Naive thymus-derived CD4-positive, alpha-beta T cell (primary cell): ENCODE results near the gene CHTF18. TPM values are rescaled to one million over a fixed set of nuclear protein-coding genes. Genes with fewer than 3 reads are reported as not detected.

ENCODE experiments used
- ATAC-seq: fragments of 150-1000 bp; cut with Tn5 transposase; 2 replicates; pipeline ENCODE4 v1.10.0; 2021; ENCODE audit warnings: mild to moderate bottlenecking, moderate library complexity
- CTCF ChIA-PET: fragments of 350-600 bp; sonication (Branson Sonifier 250); formaldehyde crosslinking; loops from one replicate; lab custom pipeline; 2021; ENCODE audit warnings: antibody characterized with exemption; lab: Charles Lee
- POLR2A ChIA-PET: fragments of 350-600 bp; sonication (Branson Sonifier 250); formaldehyde crosslinking; loops from one replicate; lab custom pipeline; 2021; ENCODE audit warnings: antibody characterized with exemption, inconsistent platforms; lab: Charles Lee
- DNase-seq, 9 donors: peaks; one replicate each; pipeline versions ENCODE4 v3.0.0 to v3.0.0-alpha.2; 2020 to 2022; ENCODE audit warnings: mixed read lengths in 1 of 9
- H3K27ac ChIP-seq: one replicate; pipeline ENCODE4 v1.7.0; 2013; ENCODE audit warnings: mild to moderate bottlenecking, low read depth, low read length, moderate library complexity
- H3K27me3 ChIP-seq, 2 donors: one replicate each; pipeline ENCODE4 v1.7.0; 2013; ENCODE audit warnings: low read length in 2 of 2, mild to moderate bottlenecking in 2 of 2, moderate library complexity in 2 of 2; ENCODE audit not compliant: control insufficient read depth in 2 of 2, insufficient read depth in 2 of 2
- H3K36me3 ChIP-seq, 3 experiments: 1 replicate in 2 of 3; 2 replicates in 1 of 3; pipeline ENCODE4 v1.7.0; 2013; ENCODE audit warnings: low read length in 3 of 3, mild to moderate bottlenecking in 3 of 3, moderate library complexity in 1 of 3; ENCODE audit not compliant: insufficient read depth in 3 of 3, control insufficient read depth in 2 of 3
- H3K4me1 ChIP-seq, 2 donors: one replicate each; pipeline ENCODE4 v1.7.0; 2013; ENCODE audit warnings: low read length in 2 of 2, mild to moderate bottlenecking in 2 of 2, moderate library complexity in 1 of 2; ENCODE audit not compliant: control insufficient read depth in 2 of 2, insufficient read depth in 2 of 2
- H3K4me3 ChIP-seq: 2 replicates; pipeline ENCODE4 v1.7.0; 2013; ENCODE audit warnings: mild to moderate bottlenecking, low read length
- H3K9me3 ChIP-seq, 3 experiments: 1 replicate in 2 of 3; 2 replicates in 1 of 3; pipeline ENCODE4 v1.7.0; 2013; ENCODE audit warnings: low read length in 3 of 3; ENCODE audit not compliant: control insufficient read depth in 2 of 3
- H3K27ac Mint-ChIP-seq, 9 donors: one replicate each; pipeline ENCODE4 v1.8.0; 2020 to 2022; ENCODE audit warnings: mixed read lengths in 9 of 9, mild to moderate bottlenecking in 8 of 9, moderate library complexity in 5 of 9, inconsistent platforms in 2 of 9
- H3K27me3 Mint-ChIP-seq, 5 donors: one replicate each; pipeline ENCODE4 v1.8.0; 2021 to 2022; ENCODE audit warnings: mixed read lengths in 5 of 5, mild to moderate bottlenecking in 1 of 5
- H3K36me3 Mint-ChIP-seq, 5 donors: one replicate each; pipeline ENCODE4 v1.8.0; 2020 to 2022; ENCODE audit warnings: mixed read lengths in 5 of 5, mild to moderate bottlenecking in 3 of 5, inconsistent platforms in 1 of 5
- H3K4me1 Mint-ChIP-seq, 7 donors: one replicate each; pipeline ENCODE4 v1.8.0; 2020 to 2022; ENCODE audit warnings: mixed read lengths in 7 of 7, mild to moderate bottlenecking in 3 of 7, inconsistent platforms in 1 of 7
- H3K4me3 Mint-ChIP-seq, 10 donors: one replicate each; pipeline ENCODE4 v1.8.0; 2020 to 2022; ENCODE audit warnings: mild to moderate bottlenecking in 10 of 10, mixed read lengths in 10 of 10, moderate library complexity in 6 of 10, inconsistent platforms in 2 of 10
- H3K9me3 Mint-ChIP-seq, 11 donors: one replicate each; pipeline ENCODE4 v1.8.0; 2020 to 2022; ENCODE audit warnings: mixed read lengths in 11 of 11, mild to moderate bottlenecking in 4 of 11, inconsistent platforms in 1 of 11, moderate library complexity in 1 of 11
- intact Hi-C, 2 donors: fragments of 100-400 bp; cut with micrococcal nuclease; formaldehyde crosslinking; loops; one replicate each; pipeline ENCODE4 v1.15.1; 2023
- polyA plus RNA-seq, 2 donors: library from polyadenylated mRNA; unstranded; fragments of 300-500 nt; fragmentation: Illumina TruSeq; gene quantifications; one replicate each; pipeline ENCODE4 v1.2.3, GENCODE V29; 2021
- total RNA-seq, 6 experiments: library from RNA in 5 of 6; stranded (reverse) in 5 of 6; gene quantifications; 1 replicate in 5 of 6; 2 replicates in 1 of 6; pipeline ENCODE4 v1.2.3 and lab custom pipeline; 2021 to 2026

Gene CHTF18
- total and polyA plus RNA-seq, 7 experiments from 2014 or later, result 4.5 to 74.8 (median 36.2) TPM

DNA sequence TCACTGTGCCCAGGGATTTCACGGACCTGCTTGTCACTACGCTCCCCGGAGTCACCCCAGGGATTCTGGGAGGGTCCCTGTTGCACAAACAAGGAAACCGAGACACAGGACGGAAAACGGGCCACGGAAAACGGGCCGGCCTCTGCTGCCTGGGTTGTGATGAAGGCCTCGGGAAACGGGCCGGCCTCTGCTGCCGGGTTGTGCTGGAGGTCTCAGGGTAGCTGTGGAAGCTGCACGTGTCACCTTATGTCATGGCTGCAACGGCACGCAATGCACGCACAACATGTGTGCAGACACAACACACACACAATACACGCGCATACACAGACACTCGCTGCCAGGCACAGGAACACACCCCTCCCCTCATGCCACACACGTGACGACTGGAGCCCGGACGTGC, 39.1 kb downstream of the CHTF18 start:
- Mint-ChIP-seq H3K4me1 (no peaks in the 10 kb centered on the region), H3K36me3 (no peaks in the 10 kb centered on the region), H3K27me3 (peaks cover 0 to 16% (median 9%) of the 10 kb centered on the region in 5 donors), H3K4me3 (no peak overlapping the region), H3K27ac (no peak overlapping the region), H3K9me3 (no peaks in the 10 kb centered on the region)
- no peak overlapping the region for H3K4me3 ChIP-seq
- DNase-seq (no peak), ATAC-seq (no peak)
- no peaks in the 10 kb centered on the region for H3K9me3 ChIP-seq
- H3K27ac ChIP-seq, result no peak overlapping the region
- intact Hi-C loops, result no loop called here
- no peaks in the 10 kb centered on the region for H3K4me1 ChIP-seq
- CTCF ChIA-PET, result no interaction called here
- H3K36me3 ChIP-seq, result no peaks in the 10 kb centered on the region
- POLR2A ChIA-PET, result no interaction called here
- no peaks in the 10 kb centered on the region for H3K27me3 ChIP-seq

GRCh38 chr16:828891-829290, 40.5 kb downstream of the CHTF18 start:
- Histone ChIP-seq H3K4me1 (no peaks in the 10 kb centered on the region), H3K27me3 (no peaks in the 10 kb centered on the region), H3K4me3 (no peak overlapping the region), H3K36me3 (no peaks in the 10 kb centered on the region), H3K27ac (no peak overlapping the region), H3K9me3 (no peaks in the 10 kb centered on the region)
- intact Hi-C loops, result no loop called here
- DNase-seq, result no peak
- H3K9me3 Mint-ChIP-seq, result no peaks in the 10 kb centered on the region
- H3K36me3 Mint-ChIP-seq, result no peaks in the 10 kb centered on the region
- no peaks in the 10 kb centered on the region for H3K4me1 Mint-ChIP-seq
- H3K27ac Mint-ChIP-seq, result no peak overlapping the region
- ChIA-PET CTCF (no interaction called here), POLR2A (no interaction called here)
- H3K27me3 Mint-ChIP-seq, result peaks cover 0 to 14% (median 5%) of the 10 kb centered on the region in 5 donors
- ATAC-seq, result no peak
- H3K4me3 Mint-ChIP-seq, result no peak overlapping the region

DNA sequence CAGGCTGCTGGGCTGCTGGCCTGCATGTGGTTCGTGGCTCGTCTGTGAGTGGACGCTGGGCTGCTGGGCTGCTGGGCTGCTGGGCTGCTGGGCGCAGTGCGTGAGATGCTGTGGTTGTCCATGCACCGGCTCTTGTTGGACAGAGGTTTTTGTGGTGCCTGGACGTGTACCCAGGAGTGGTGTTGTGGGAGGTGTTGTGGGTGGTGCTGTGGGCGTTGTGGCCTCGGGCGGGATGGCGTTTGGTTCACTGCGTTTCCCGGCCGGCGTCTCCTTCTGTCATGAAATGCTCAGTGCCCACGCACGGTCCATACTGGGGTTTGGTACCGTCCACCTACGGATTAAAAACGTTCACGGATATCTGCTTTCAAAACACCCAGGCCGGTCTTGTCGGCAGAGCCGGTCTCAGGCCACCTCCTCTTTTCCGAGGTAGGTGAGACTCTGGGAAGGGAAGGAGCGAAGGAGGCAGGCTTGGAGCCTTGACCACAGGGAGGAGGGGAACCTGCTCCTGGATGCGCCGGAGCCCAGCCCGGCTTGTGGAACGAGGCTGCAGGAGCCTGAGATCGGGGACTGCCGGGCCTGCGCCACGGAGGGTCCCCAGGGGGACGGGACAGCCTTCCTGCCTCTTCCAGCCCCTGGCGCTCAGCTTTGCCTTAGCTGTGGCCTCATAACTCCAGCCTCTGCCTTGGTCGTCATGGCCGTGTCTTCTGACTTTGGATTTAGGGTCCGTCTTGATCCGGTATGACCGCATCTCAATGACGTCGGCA, 41.9 kb downstream of the CHTF18 start:
- Mint-ChIP-seq H3K4me3 (no peak overlapping the region), H3K27ac (no peak overlapping the region), H3K36me3 (no peaks in the 10 kb centered on the region), H3K9me3 (peaks cover 0 to 5% (median 0%) of the 10 kb centered on the region in 11 donors), H3K4me1 (no peaks in the 10 kb centered on the region), H3K27me3 (peaks cover 0 to 14% (median 5%) of the 10 kb centered on the region in 5 donors)
- POLR2A ChIA-PET, result no interaction called here
- ATAC-seq, result no peak
- CTCF ChIA-PET, result no interaction called here
- Histone ChIP-seq H3K4me3 (no peak overlapping the region), H3K9me3 (no peaks in the 10 kb centered on the region), H3K27me3 (no peaks in the 10 kb centered on the region), H3K36me3 (no peaks in the 10 kb centered on the region), H3K4me1 (no peaks in the 10 kb centered on the region), H3K27ac (no peak overlapping the region)
- intact Hi-C loops, result no loop called here
- DNase-seq, result no peak

DNA sequence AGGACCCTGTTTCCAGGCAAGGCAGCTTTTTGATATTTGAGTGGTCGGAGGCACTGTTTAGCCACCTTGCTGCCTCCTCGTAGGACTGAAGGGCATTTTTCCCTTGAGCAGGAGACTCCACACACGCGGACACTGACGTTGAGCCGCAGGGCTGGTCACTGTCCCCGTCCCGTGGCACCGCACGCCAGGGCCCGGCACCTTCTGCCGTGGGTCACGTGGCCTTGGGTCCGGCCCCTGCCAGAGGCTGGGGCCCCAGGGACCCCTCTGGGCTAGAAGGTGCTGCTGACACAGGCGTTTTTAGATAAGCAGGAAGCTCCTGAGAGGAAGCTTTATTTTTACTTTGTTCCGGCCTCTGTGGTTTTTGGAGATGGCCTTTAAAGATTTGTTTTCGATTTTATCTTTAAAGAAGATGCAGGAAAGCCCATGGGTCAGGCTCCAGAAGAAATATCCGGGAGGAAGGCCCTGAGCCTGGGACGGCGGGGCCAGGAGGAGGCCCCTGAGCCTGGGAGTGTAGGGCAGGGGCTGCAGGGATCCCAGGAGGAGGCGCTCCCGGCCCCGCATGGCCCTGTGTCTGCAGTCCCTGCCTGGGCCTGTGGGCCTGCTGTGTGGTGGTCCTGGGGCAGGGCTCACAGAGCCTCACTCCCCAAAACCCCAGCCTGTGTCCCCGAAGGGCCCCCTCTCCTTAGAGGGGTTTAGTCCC, 42.6 kb downstream of the CHTF18 start:
- intact Hi-C loops, result no loop called here
- H3K9me3 ChIP-seq, result peaks cover 0 to 6% (median 0%) of the 10 kb centered on the region in 3 experiments

DNA sequence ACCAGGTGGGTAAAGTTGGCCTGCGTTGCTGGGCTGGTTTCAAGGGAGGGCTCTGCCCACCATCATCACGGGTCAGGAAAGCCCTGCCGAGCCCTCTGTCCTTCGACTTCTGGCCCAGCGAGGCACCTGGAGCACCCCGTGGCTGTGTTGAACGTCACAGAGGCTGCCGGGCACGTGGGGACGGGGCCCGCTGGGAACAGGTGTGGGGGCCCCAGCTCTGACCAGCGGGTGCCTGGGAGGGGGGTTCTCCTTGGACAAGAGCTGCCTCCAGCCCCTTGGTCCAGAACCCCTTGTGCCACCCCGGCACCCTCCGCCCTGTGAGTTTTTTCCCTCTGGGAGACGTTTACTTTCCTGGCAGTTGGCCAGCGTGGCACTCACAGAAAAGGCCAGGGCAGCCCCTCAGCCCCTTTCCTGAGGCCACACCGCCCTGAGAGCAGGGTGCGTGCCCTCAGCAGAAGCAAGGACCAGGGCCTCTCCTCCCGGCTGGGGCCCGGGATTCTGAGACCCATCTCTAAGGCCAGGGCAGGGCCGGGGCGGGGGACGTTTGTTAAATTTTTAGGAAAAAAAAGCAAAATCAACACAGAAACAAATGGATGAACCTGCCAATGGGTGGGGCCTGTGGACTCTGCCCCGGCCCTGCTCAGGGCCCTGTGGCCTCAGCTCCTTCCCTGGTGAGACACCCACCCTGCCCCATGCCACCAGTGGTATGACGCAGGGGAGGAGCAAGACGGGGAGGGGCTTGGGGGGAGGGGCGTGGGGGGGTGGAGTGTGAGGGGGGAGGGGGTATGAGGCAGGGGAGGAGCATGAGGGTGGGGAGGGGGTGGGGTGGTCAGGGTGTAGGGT, 43.4 kb downstream of the CHTF18 start:
- DNase-seq, result no peak
- Mint-ChIP-seq H3K4me1 (no peaks in the 10 kb centered on the region), H3K36me3 (peaks cover 0 to 5% (median 0%) of the 10 kb centered on the region in 5 donors), H3K27ac (no peak overlapping the region), H3K9me3 (peaks cover 0 to 14% (median 6%) of the 10 kb centered on the region in 11 donors), H3K4me3 (no peak overlapping the region), H3K27me3 (peaks cover 0 to 10% (median 0%) of the 10 kb centered on the region in 5 donors)
- Histone ChIP-seq H3K36me3 (no peaks in the 10 kb centered on the region), H3K4me3 (no peak overlapping the region), H3K9me3 (peaks cover 0 to 14% (median 0%) of the 10 kb centered on the region in 3 experiments), H3K27me3 (no peaks in the 10 kb centered on the region), H3K27ac (no peak overlapping the region), H3K4me1 (no peaks in the 10 kb centered on the region)
- intact Hi-C loops, result no loop called here
- ATAC-seq, result no peak
- CTCF ChIA-PET, result no interaction called here
- POLR2A ChIA-PET, result no interaction called here

More for the DNA sequence above, 42.6 kb downstream of the CHTF18 start:
- peaks cover 0 to 10% (median 0%) of the 10 kb centered on the region in 5 donors for H3K27me3 Mint-ChIP-seq
- H3K4me1 ChIP-seq, result no peaks in the 10 kb centered on the region
- no peaks in the 10 kb centered on the region for H3K27me3 ChIP-seq
- H3K27ac Mint-ChIP-seq, result no peak overlapping the region
- H3K4me3 ChIP-seq, result no peak overlapping the region
- CTCF ChIA-PET, result no interaction called here
- no peaks in the 10 kb centered on the region for H3K36me3 Mint-ChIP-seq
- no peaks in the 10 kb centered on the region for H3K36me3 ChIP-seq
- no peak overlapping the region for H3K27ac ChIP-seq
- no peak for DNase-seq
- no peak overlapping the region for H3K4me3 Mint-ChIP-seq
- H3K4me1 Mint-ChIP-seq, result no peaks in the 10 kb centered on the region
- peaks cover 0 to 7% (median 0%) of the 10 kb centered on the region in 11 donors for H3K9me3 Mint-ChIP-seq
- POLR2A ChIA-PET, result no interaction called here
- ATAC-seq, result no peak

DNA sequence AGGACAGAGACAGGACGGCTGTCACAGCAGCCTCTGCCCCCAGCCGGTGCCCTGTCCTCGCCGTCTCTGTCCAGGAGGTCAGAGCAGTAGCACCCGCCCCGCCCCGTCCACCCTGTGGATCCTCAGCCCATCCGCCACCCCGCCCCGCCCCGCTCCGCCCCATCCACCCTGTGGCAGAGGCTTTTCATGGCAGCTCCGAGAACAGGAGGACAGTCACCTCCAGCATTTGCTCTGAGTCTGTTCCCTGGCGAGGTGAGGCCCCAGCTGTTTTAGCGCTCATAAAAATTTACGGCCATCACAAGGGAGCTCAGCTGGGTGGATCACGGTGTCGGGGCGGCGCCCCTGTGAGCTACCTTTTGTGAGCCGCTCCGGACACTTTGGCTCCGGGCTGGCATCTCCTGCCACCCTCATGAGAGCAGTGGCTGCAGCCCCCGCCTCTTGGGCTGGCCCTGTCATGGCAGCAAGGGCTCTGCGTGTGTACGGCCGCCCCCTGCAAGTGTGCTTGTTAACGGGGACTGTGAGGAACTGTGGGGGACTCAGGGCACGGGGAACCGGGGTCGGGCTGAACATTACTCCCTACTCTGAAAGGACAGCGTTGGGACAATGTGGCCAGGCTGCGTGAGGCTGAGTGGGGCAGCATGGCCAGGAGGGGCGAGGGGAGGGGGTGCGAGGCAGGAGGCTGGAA, 44.4 kb downstream of the CHTF18 start:
- H3K27ac Mint-ChIP-seq, result no peak overlapping the region
- peaks cover 0 to 5% (median 0%) of the 10 kb centered on the region in 5 donors for H3K36me3 Mint-ChIP-seq
- H3K27me3 Mint-ChIP-seq, result peaks cover 0 to 10% (median 0%) of the 10 kb centered on the region in 5 donors
- peaks cover 0 to 23% (median 10%) of the 10 kb centered on the region in 11 donors for H3K9me3 Mint-ChIP-seq
- POLR2A ChIA-PET, result no interaction called here
- H3K36me3 ChIP-seq, result no peaks in the 10 kb centered on the region
- H3K4me3 ChIP-seq, result no peak overlapping the region
- DNase-seq (no peak), ATAC-seq (no peak)
- H3K27ac ChIP-seq, result no peak overlapping the region
- CTCF ChIA-PET, result no interaction called here
- H3K4me3 Mint-ChIP-seq, result no peak overlapping the region
- intact Hi-C loops, result no loop called here
- no peaks in the 10 kb centered on the region for H3K27me3 ChIP-seq
- peaks cover 0 to 17% (median 0%) of the 10 kb centered on the region in 3 experiments for H3K9me3 ChIP-seq
- no peaks in the 10 kb centered on the region for H3K4me1 Mint-ChIP-seq
- no peaks in the 10 kb centered on the region for H3K4me1 ChIP-seq
